K562 (cell line): ENCODE data around the gene NEMP2. TPM values are rescaled to one million over a fixed set of nuclear protein-coding genes. Genes with fewer than 3 reads are reported as not detected.

Experiments used
- ATAC-seq: fragments of 200-7000 bp; cut with Tn5 transposase; 3 replicates; pipeline ENCODE4 v1.9.1; 2020; ENCODE audit warnings: moderate library complexity
- BruUV-seq: library from RNA; stranded (reverse); fragments of 400-500 nt; replicated peaks from 2 replicates; lab custom pipeline; 2021; lab: Mats Ljungman, UMichigan
- CTCF ChIA-PET: fragments of 300-600 bp; formaldehyde crosslinking; extraction: SDS; loops from one replicate; lab custom pipeline; 2021; ENCODE audit warnings: low intra/inter-chr PET ratio; lab: Yijun Ruan, JAX
- POLR2A ChIA-PET: fragments of 300-600, 350-650 bp; sonication (Branson Sonifier 250); formaldehyde crosslinking; extraction: SDS; loops from one replicate; lab custom pipeline; 2021; ENCODE audit warnings: antibody characterized with exemption, inconsistent platforms; lab: Yijun Ruan, JAX
- DNase-seq, 4 experiments: peaks; one replicate each; pipeline versions ENCODE4 v3.0.0 to v3.0.0-alpha.2; 2011 to 2018; ENCODE audit warnings: low spot score in 3 of 4, mixed read lengths in 3 of 4; ENCODE audit errors: extremely low read depth in 1 of 4
- FAIRE-seq: peaks from 2 replicates; lab custom pipeline; 2011; peaks lifted over from hg19 to GRCh38; lab: Jason Lieb, UNC
- H2AFZ ChIP-seq: 2 replicates; pipeline ENCODE4 v1.6.0; 2011; ENCODE audit warnings: low read depth, low read length, control low read depth, inconsistent platforms
- H3K27ac ChIP-seq: fragments of 200-600 bp; 3 replicates; pipeline ENCODE4 v1.8.0; 2011; ENCODE audit warnings: low read depth, mild to moderate bottlenecking, control low read depth, inconsistent platforms, low read length, moderate library complexity, mixed read lengths; ENCODE audit errors: extremely low read depth
- H3K27me3 ChIP-seq, 2 experiments: fragments of 300-600 bp in 1 of 2; 2 replicates in 1 of 2; 3 replicates in 1 of 2; pipeline versions ENCODE4 v1.6.0 to v1.8.0; 2011; ENCODE audit warnings: inconsistent platforms in 2 of 2, low read length in 2 of 2, mild to moderate bottlenecking in 1 of 2, mixed read lengths in 1 of 2, moderate library complexity in 1 of 2; ENCODE audit not compliant: control insufficient read depth in 2 of 2, insufficient read depth in 2 of 2
- H3K36me3 ChIP-seq: fragments of 300-600 bp; 3 replicates; pipeline ENCODE4 v1.8.0; 2011; ENCODE audit warnings: mild to moderate bottlenecking, low read length, inconsistent platforms; ENCODE audit not compliant: control insufficient read depth, insufficient read depth
- H3K4me1 ChIP-seq, 2 experiments: fragments of 200-600 bp in 1 of 2; replicated peaks in 1 of 2; 2 replicates in 1 of 2; 3 replicates in 1 of 2; pipeline versions ENCODE4 v1.5.1 to v1.8.0; 2011; ENCODE audit warnings: inconsistent platforms in 2 of 2, low read length in 2 of 2, mild to moderate bottlenecking in 1 of 2, mixed read lengths in 1 of 2, moderate library complexity in 1 of 2; ENCODE audit not compliant: control insufficient read depth in 2 of 2, insufficient read depth in 2 of 2
- H3K4me2 ChIP-seq: 2 replicates; pipeline ENCODE4 v1.6.1; 2011; ENCODE audit warnings: low read length, control low read depth, inconsistent platforms, mixed read lengths; ENCODE audit not compliant: insufficient read depth
- H3K4me3 ChIP-seq: fragments of 200-600 bp; sonication (generic), shearing (Covaris generic); 2 replicates; pipeline ENCODE4 v1.5.1; 2016; ENCODE audit warnings: control low read depth, inconsistent platforms
- H3K79me2 ChIP-seq: fragments of 200-600 bp; 3 replicates; pipeline ENCODE4 v1.8.0; 2011; ENCODE audit warnings: low read length, inconsistent platforms; ENCODE audit not compliant: control insufficient read depth, insufficient read depth
- H3K9ac ChIP-seq, 2 experiments: 2 replicates each; pipeline versions ENCODE4 v1.6.0 to v1.6.1; 2011; ENCODE audit warnings: low read depth in 2 of 2, low read length in 2 of 2, control low read depth in 1 of 2, inconsistent platforms in 1 of 2, mild to moderate bottlenecking in 1 of 2, mixed read lengths in 1 of 2; ENCODE audit not compliant: insufficient read depth in 1 of 2
- H3K9me1 ChIP-seq: one replicate; pipeline ENCODE4 v1.6.0; 2011; ENCODE audit warnings: inconsistent platforms, mild to moderate bottlenecking, low read length, moderate library complexity; ENCODE audit not compliant: control insufficient read depth, insufficient read depth
- H3K9me3 ChIP-seq: replicated peaks from 2 replicates; pipeline ENCODE4 v1.5.1; 2011; ENCODE audit warnings: low read depth, low read length, inconsistent platforms; ENCODE audit not compliant: control insufficient read depth, insufficient read depth
- H4K20me1 ChIP-seq: replicated peaks from 2 replicates; pipeline ENCODE4 v1.6.1; 2011; ENCODE audit warnings: low read length, inconsistent platforms, mixed read lengths; ENCODE audit not compliant: control insufficient read depth, insufficient read depth
- CTCF ChIP-seq, 3 experiments: IDR thresholded peaks in 2 of 3; conservative IDR thresholded peaks in 1 of 3; 2 replicates each; pipeline ENCODE4 v1.5.1; 2011 to 2012; ENCODE audit warnings: low read length in 3 of 3, mild to moderate bottlenecking in 3 of 3, control low read depth in 2 of 3, improper control_type of control experiment in 1 of 3, inconsistent platforms in 1 of 3, low read depth in 1 of 3, mixed read lengths in 1 of 3, moderate library complexity in 1 of 3; ENCODE audit not compliant: insufficient read depth in 2 of 3
- KLF1 ChIP-seq: fragments of 450-650 bp; IDR thresholded peaks from 2 replicates; pipeline ENCODE4 v1.6.1; 2016; ENCODE audit warnings: missing genetic modification characterization, missing compliant biosample characterization
- NR0B1 ChIP-seq: fragments of 450-650 bp; IDR thresholded peaks from one replicate; pipeline ENCODE4 v1.6.1; 2018; ENCODE audit warnings: mild to moderate bottlenecking, moderate library complexity; ENCODE audit not compliant: partially characterized antibody
- ZBTB1 ChIP-seq: sonication (generic); formaldehyde crosslinking; IDR thresholded peaks from 2 replicates; pipeline ENCODE4 v1.8.1; 2023; ENCODE audit warnings: missing genetic modification reagents, low read depth, mild to moderate bottlenecking, borderline replicate concordance
- ZEB2 ChIP-seq: fragments of 450-650 bp; IDR thresholded peaks from 2 replicates; pipeline ENCODE4 v1.6.1; 2016
- WGBS: fragments of 100-300 bp; shearing (Covaris generic); methylation state at CpG from one replicate; pipeline ENCODE4 v1.1.6; 2016; ENCODE audit warnings: low coverage, mixed read lengths; ENCODE audit not compliant: insufficient coverage; ENCODE audit errors: missing lambda C conversion rate; 5-methylcytosine and 5-hydroxymethylcytosine counted together
- in situ Hi-C: fragments of 300-500 bp; cut with MboI; formaldehyde crosslinking; loops from 4 replicates; pipeline ENCODE4 v1.15.0; 2018; ENCODE audit warnings: inconsistent platforms, mixed read lengths
- intact Hi-C: fragments of 100-400 bp; cut with micrococcal nuclease; formaldehyde crosslinking; loops from 2 replicates; pipeline ENCODE4 v1.14.2; 2022
- polyA plus RNA-seq, 8 experiments: library from polyadenylated mRNA; depleted of rRNA in 4 of 8; stranded (reverse) in 5 of 8; unstranded in 3 of 8; fragments of >200 nt; fragmentation: Nextera tagmentation in 2 of 8; fragmentation: Illumina TruSeq in 1 of 8; extraction: Ambion mirVana in 2 of 8; extraction: Trizol in 1 of 8; gene quantifications; 2 replicates each; pipeline versions ENCODE4 v1.2.1 to v1.2.3, GENCODE V29; 2011 to 2014; ENCODE audit warnings: inconsistent platforms in 1 of 8, missing spikeins in 1 of 8
- total RNA-seq, 7 experiments: library from RNA; depleted of rRNA in 6 of 7; stranded (reverse); fragments of >200 nt in 6 of 7; fragmentation: Illumina TruSeq in 2 of 7; extraction: Trizol in 2 of 7; gene quantifications; 2 replicates each; pipeline versions ENCODE4 v1.2.1 to v1.2.3, GENCODE V29; 2011 to 2021; ENCODE audit warnings: low replicate concordance in 1 of 7

Gene NEMP2
- total and polyA plus RNA-seq, 9 of the 15 experiments (the other 6 are each of a cell fraction or from before 2014, with no cell fraction given), result 0.32 to 3.0 (median 1.7) TPM

- Histone ChIP-seq H3K4me1 (peaks cover 2 to 6% of the 10 kb centered on the region in 2 experiments; a peak in 2 of 5 replicates), H2AFZ (no peak overlapping the region), H3K79me2 (no peaks in the 10 kb centered on the region), H3K36me3 (no peaks in the 10 kb centered on the region), H3K9ac (no peak overlapping the region), H3K27ac (no peak overlapping the region), H4K20me1 (no peaks in the 10 kb centered on the region), H3K4me2 (no peak overlapping the region), H3K9me1 (no peaks in the 10 kb centered on the region), H3K9me3 (no peaks in the 10 kb centered on the region), H3K27me3 (no peaks in the 10 kb centered on the region), H3K4me3 (no peak overlapping the region)
- ATAC-seq, result no peak
- ChIA-PET POLR2A (interaction anchor here (0.7 kb wide), 1 partner anchor 72 kb away, joined by 3 read pairs; no protein-coding TSS in a partner anchor), CTCF (no interaction called here)
- DNase-seq, result no peak
- intact Hi-C loops (no loop called here), in situ Hi-C loops (no loop called here)
- no peak for FAIRE-seq
- TF ChIP-seq ZBTB1 (no peak), KLF1 (tag) (no peak), ZEB2 (no peak)
- BruUV-seq, result no TSS peak
Measured at GRCh38 chr2:190482451-190482850, 52.1 kb downstream of the NEMP2 start.

GRCh38 chr2:190481339-190481738 lies 53.2 kb downstream of the NEMP2 start:
- H3K9ac ChIP-seq, result no peak overlapping the region
- FAIRE-seq (no peak), ATAC-seq (peak; percentile 36; the same call in 1 of the 3 replicates), DNase-seq (no peak)
- H3K27ac ChIP-seq, result no peak overlapping the region
- TF ChIP-seq CTCF (IDR thresholded peaks at IDR 0.05 in 2 of 3, conservative IDR thresholded peaks at IDR 0.05 in 1 of 3; ENCODE audit: insufficient read depth in 2 of 3, low read depth in 1 of 3, low read length in 3 of 3), result 0 out of 6 replicates have a peak, but pooled peaks of 1 of the 3 experiments have one; percentile 6
- TF ChIP-seq NR0B1, result no peak
- no peak overlapping the region for H2AFZ ChIP-seq
- no peak overlapping the region for H3K4me2 ChIP-seq
- no peaks in the 10 kb centered on the region for H3K9me3 ChIP-seq
- no peaks in the 10 kb centered on the region for H3K9me1 ChIP-seq
- intact Hi-C loops (no loop called here), in situ Hi-C loops (no loop called here)
- H3K36me3 ChIP-seq, result no peaks in the 10 kb centered on the region
- WGBS, result 50% methylated on average over 2 of the region's 2 CpGs
- no peaks in the 10 kb centered on the region for H4K20me1 ChIP-seq
- peaks cover 2 to 6% of the 10 kb centered on the region in 2 experiments; a peak in 2 of 5 replicates for H3K4me1 ChIP-seq
- CTCF ChIA-PET, result no interaction called here
- H3K4me3 ChIP-seq, result no peak overlapping the region
- POLR2A ChIA-PET, result interaction anchor here (0.9 kb wide), 2 partner anchors 11 to 22 kb away, joined by 3 to 4 read pairs; no protein-coding TSS in a partner anchor
- no peaks in the 10 kb centered on the region for H3K79me2 ChIP-seq
- no peaks in the 10 kb centered on the region for H3K27me3 ChIP-seq
- no TSS peak for BruUV-seq
